Lower leg skin (tissue), 4 donors: Measurements from ENCODE around the gene CENPVL2. TPM values are rescaled to one million over a fixed set of nuclear protein-coding genes. Genes with fewer than 3 reads are reported as not detected.
"Not testable (repeated sequence)": the region's sequence is repeated elsewhere in the genome, so short reads cannot be mapped to it uniquely, and the experiment has no call there.

Experiments
- DNase-seq, 2 donors: peaks; one replicate each; pipeline ENCODE4 v3.0.0-alpha.2; 2019; ENCODE audit warnings: low spot score in 2 of 2
- H3K4me3 ChIP-seq: fragments of 200-600 bp; sonication (generic); 2 replicates; pipeline ENCODE4 v1.5.1; 2017; ENCODE audit warnings: mild to moderate bottlenecking, low read depth; ENCODE audit not compliant: poor library complexity, severe bottlenecking
- CTCF ChIP-seq, 3 donors: fragments of 450-650 bp; IDR thresholded peaks; one replicate each; pipeline ENCODE4 v1.5.1; 2016; ENCODE audit warnings: antibody characterized with exemption in 3 of 3, mild to moderate bottlenecking in 3 of 3, moderate library complexity in 2 of 3
- POLR2A ChIP-seq, 2 donors: fragments of 450-650 bp; IDR thresholded peaks; one replicate each; pipeline ENCODE4 v1.6.1; 2016 to 2017; ENCODE audit warnings: antibody characterized with exemption in 2 of 2, mild to moderate bottlenecking in 1 of 2, moderate library complexity in 1 of 2
- WGBS, 2 donors: methylation state at CpG; one replicate each; pipeline ENCODE4 v1.1.5; 2018; 5-methylcytosine and 5-hydroxymethylcytosine counted together
- intact Hi-C: fragments of 100-400 bp; cut with DNase I; formaldehyde crosslinking; loops from one replicate; pipeline ENCODE4 v1.15.0; 2023; ENCODE audit warnings: low total_unique reads
- total RNA-seq, 4 donors: library from RNA; depleted of rRNA; stranded (reverse); fragments of >200 nt; gene quantifications; one replicate each; pipeline ENCODE4 v1.1.0, GENCODE V29; 2016

CENPVL2 gene
- total RNA-seq, 4 donors from 2014 or later = not detected

- TF ChIP-seq CTCF (IDR thresholded peaks at IDR 0.05) (no peak), POLR2A (IDR thresholded peaks at IDR 0.05) (no peak)
- intact Hi-C loops = no loop called here
- DNase-seq = no peak
- H3K4me3 ChIP-seq = no peak overlapping the region
- 30 to 62% methylated on average over 5 of the region's 5 CpGs for WGBS, 2 donors
Observed at GRCh38 chrX:51665981-51666380, 16.6 kb downstream of the CENPVL2 start.

- 49 to 70% methylated on average over 2 of the region's 2 CpGs for WGBS, 2 donors
- no peak for DNase-seq
- TF ChIP-seq CTCF (IDR thresholded peaks at IDR 0.05) (no peak), POLR2A (IDR thresholded peaks at IDR 0.05) (no peak)
- intact Hi-C loops = no loop called here
- no peak overlapping the region for H3K4me3 ChIP-seq
Observed at GRCh38 chrX:51643377-51643776, 39.3 kb downstream of the CENPVL2 start.

GRCh38 chrX:51641421-51642021, 41.1 kb downstream of the CENPVL2 start:
- 35 to 37% methylated on average over 19 of the region's 19 CpGs for WGBS, 2 donors
- intact Hi-C loops = no loop called here
- TF ChIP-seq POLR2A (IDR thresholded peaks at IDR 0.05) (no peak), CTCF (IDR thresholded peaks at IDR 0.05) (no peak)
- no peak overlapping the region for H3K4me3 ChIP-seq
- DNase-seq = no peak

GRCh38 chrX:51636511-51636910, 46.1 kb downstream of the CENPVL2 start:
- DNase-seq, H3K4me3 ChIP-seq, intact Hi-C loops: not testable (repeated sequence)
- WGBS, 2 donors = 80 to 92% methylated on average over 7 of the region's 7 CpGs

Other genes starting within 250 kb of the CENPVL2 start
- gene NUDT11, start 186.2 kb downstream of the CENPVL2 start, total RNA-seq = 1 to 10 TPM in 3 of 4 donors, under 1 TPM in 1; 0.27 to 2.4 (median 1.7) TPM
- gene CENPVL3, start 63.9 kb downstream of the CENPVL2 start, total RNA-seq = not detected
- gene CENPVL1, start 27.7 kb upstream of the CENPVL2 start, total RNA-seq = not detected
- 1 to 10 TPM; 1.3 to 2.9 (median 1.6) TPM for gene GSPT2, start 60.6 kb upstream of the CENPVL2 start, total RNA-seq
- 10 to 100 TPM; 26.0 to 42.3 (median 31.1) TPM for gene MAGED1, start 210.8 kb upstream of the CENPVL2 start, total RNA-seq